Thyroid gland (tissue), 4 donors: Measurements from ENCODE around the gene TBC1D22A.

Source experiments
- POLR2A ChIP-seq, 2 donors: fragments of 450-650 bp; IDR thresholded peaks; one replicate each; pipeline ENCODE4 v1.6.1; 2017; ENCODE audit warnings: antibody characterized with exemption in 2 of 2, mild to moderate bottlenecking in 2 of 2, moderate library complexity in 1 of 2
- TF ChIP-seq, protein P1 (sequence below), 6 experiments: fragments of 200-600 bp in 3 of 6; fragments of 450-650 bp in 3 of 6; sonication (generic) in 3 of 6; IDR thresholded peaks; one replicate each; pipeline ENCODE4 v1.5.1; 2016 to 2019; ENCODE audit warnings: antibody characterized with exemption in 6 of 6, mild to moderate bottlenecking in 2 of 6, inconsistent platforms in 1 of 6, moderate library complexity in 1 of 6

DNA sequence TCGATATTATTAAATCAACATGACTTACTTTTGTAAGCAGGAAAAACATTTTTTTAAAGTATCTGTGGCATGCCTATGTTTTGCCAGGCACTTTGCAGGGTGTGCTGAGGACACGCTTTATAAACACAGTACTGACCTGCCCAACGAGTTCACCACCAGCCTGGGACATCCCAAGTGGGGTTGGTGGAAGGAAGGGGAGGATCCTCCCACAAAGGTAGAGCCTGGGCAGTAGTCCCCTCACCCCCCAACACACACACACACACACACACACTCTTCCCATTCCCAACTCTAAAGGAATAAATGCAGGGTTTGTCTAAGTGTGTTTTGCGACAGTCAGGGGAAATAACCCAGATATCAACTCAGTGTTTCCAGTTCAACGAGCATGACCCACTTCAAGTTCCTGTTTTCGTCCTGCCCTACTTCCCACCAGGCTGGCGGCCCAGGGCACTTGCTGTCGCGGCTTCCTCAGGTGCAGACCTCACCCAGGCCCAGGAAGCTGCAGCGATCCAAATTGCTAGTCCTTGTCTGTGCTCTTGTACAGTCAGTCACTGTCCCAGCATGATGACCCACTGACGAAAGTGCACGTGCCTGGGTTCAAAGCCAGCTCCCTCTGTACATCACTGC, 27.5 kb upstream of the TBC1D22A start:
- TF ChIP-seq POLR2A (IDR thresholded peaks at IDR 0.05): peak in 1 of 2 donors; percentile 67
- TF ChIP-seq, protein P1, sequence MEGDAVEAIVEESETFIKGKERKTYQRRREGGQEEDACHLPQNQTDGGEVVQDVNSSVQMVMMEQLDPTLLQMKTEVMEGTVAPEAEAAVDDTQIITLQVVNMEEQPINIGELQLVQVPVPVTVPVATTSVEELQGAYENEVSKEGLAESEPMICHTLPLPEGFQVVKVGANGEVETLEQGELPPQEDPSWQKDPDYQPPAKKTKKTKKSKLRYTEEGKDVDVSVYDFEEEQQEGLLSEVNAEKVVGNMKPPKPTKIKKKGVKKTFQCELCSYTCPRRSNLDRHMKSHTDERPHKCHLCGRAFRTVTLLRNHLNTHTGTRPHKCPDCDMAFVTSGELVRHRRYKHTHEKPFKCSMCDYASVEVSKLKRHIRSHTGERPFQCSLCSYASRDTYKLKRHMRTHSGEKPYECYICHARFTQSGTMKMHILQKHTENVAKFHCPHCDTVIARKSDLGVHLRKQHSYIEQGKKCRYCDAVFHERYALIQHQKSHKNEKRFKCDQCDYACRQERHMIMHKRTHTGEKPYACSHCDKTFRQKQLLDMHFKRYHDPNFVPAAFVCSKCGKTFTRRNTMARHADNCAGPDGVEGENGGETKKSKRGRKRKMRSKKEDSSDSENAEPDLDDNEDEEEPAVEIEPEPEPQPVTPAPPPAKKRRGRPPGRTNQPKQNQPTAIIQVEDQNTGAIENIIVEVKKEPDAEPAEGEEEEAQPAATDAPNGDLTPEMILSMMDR (IDR thresholded peaks at IDR 0.05): no peak
